GM12878 (cell line): ENCODE results near the gene STX1B. TPM values are rescaled to one million over a fixed set of nuclear protein-coding genes. Genes with fewer than 3 reads are reported as not detected.

ENCODE experiments used
- ATAC-seq: fragments of 200-7000 bp; cut with Tn5 transposase; 3 replicates; pipeline ENCODE4 v1.9.1; 2020; ENCODE audit warnings: mild to moderate bottlenecking, moderate library complexity
- BruUV-seq: library from RNA; stranded (reverse); fragments of 400-500 nt; replicated peaks from 2 replicates; lab custom pipeline; 2021; lab: Mats Ljungman, UMichigan
- CTCF ChIA-PET: fragments of 300-600 bp; sonication (Branson Sonifier 250); formaldehyde crosslinking; extraction: SDS; loops from one replicate; lab custom pipeline; 2021; ENCODE audit warnings: inconsistent platforms; lab: Yijun Ruan, JAX
- POLR2A ChIA-PET: fragments of 350-600 bp; formaldehyde crosslinking; extraction: SDS; loops from one replicate; lab custom pipeline; 2021; ENCODE audit warnings: inconsistent platforms; lab: Charles Lee
- RAD21 ChIA-PET: fragments of 300-600 bp; sonication (Branson Sonifier 250); formaldehyde crosslinking; loops from one replicate; lab custom pipeline; 2023; ENCODE audit warnings: antibody characterized with exemption; ENCODE audit not compliant: unreplicated experiment; lab: Charles Lee
- SMC1A ChIA-PET: fragments of 300-600 bp; sonication (Branson Sonifier 250); formaldehyde crosslinking; loops from one replicate; lab custom pipeline; 2023; ENCODE audit not compliant: unreplicated experiment, uncharacterized antibody; lab: Charles Lee
- DNase-seq: peaks from one replicate; pipeline ENCODE4 v3.0.0-alpha.2; 2011; ENCODE audit warnings: low read depth, low spot score
- FAIRE-seq: peaks from 3 replicates; lab custom pipeline; 2011; peaks lifted over from hg19 to GRCh38; lab: Jason Lieb, UNC
- H2AFZ ChIP-seq: 2 replicates; pipeline ENCODE4 v1.6.0; 2011; ENCODE audit warnings: low read depth, low read length, control low read depth; ENCODE audit not compliant: control insufficient read depth
- H3K27ac ChIP-seq: 2 replicates; pipeline ENCODE4 v1.5.1; 2011; ENCODE audit warnings: control low read depth; ENCODE audit not compliant: control insufficient read depth, insufficient read depth
- H3K27me3 ChIP-seq, 2 experiments: replicated peaks in 1 of 2; 2 replicates each; pipeline versions ENCODE4 v1.6.0 to v1.6.1; 2011; ENCODE audit warnings: low read length in 1 of 2; ENCODE audit not compliant: control insufficient read depth in 2 of 2, insufficient read depth in 2 of 2
- H3K36me3 ChIP-seq, 2 experiments: 2 replicates each; pipeline ENCODE4 v1.5.1; 2011; ENCODE audit warnings: low read length in 1 of 2; ENCODE audit not compliant: control insufficient read depth in 2 of 2, insufficient read depth in 2 of 2
- H3K4me1 ChIP-seq: 2 replicates; pipeline ENCODE4 v1.6.1; 2011; ENCODE audit warnings: mild to moderate bottlenecking, low read length, moderate library complexity, mixed read lengths; ENCODE audit not compliant: control insufficient read depth, insufficient read depth
- H3K4me2 ChIP-seq: 2 replicates; pipeline ENCODE4 v1.6.0; 2011; ENCODE audit warnings: control low read depth; ENCODE audit not compliant: control insufficient read depth, insufficient read depth
- H3K4me3 ChIP-seq: fragments of 200-600 bp; sonication (generic); 2 replicates; pipeline ENCODE4 v1.5.1; 2016
- H3K79me2 ChIP-seq: 2 replicates; pipeline ENCODE4 v1.6.0; 2011; ENCODE audit warnings: low read length; ENCODE audit not compliant: control insufficient read depth, insufficient read depth
- H3K9ac ChIP-seq: 2 replicates; pipeline ENCODE4 v1.8.0; 2011; ENCODE audit warnings: low read length, control low read depth, mixed read lengths; ENCODE audit not compliant: control insufficient read depth, insufficient read depth
- H3K9me3 ChIP-seq: replicated peaks from 3 replicates; pipeline ENCODE4 v1.5.1; 2011; ENCODE audit warnings: mild to moderate bottlenecking, low read length; ENCODE audit not compliant: control insufficient read depth, insufficient read depth
- H4K20me1 ChIP-seq: 2 replicates; pipeline ENCODE4 v1.6.0; 2011; ENCODE audit not compliant: control insufficient read depth, insufficient read depth
- BCL11A ChIP-seq: IDR thresholded peaks from 2 replicates; pipeline ENCODE4 v1.6.1; 2011; ENCODE audit warnings: low read depth, low read length
- CEBPB ChIP-seq, 2 experiments: fragments of 150-350 bp in 1 of 2; IDR thresholded peaks; 2 replicates each; pipeline ENCODE4 v1.6.1; 2012 to 2014; ENCODE audit warnings: low read depth in 2 of 2, low read length in 2 of 2, borderline replicate concordance in 1 of 2, inconsistent platforms in 1 of 2
- CREM ChIP-seq: IDR thresholded peaks from 2 replicates; pipeline ENCODE4 v1.6.1; 2014; ENCODE audit warnings: antibody characterized with exemption, low read depth
- ESRRA ChIP-seq: IDR thresholded peaks from 2 replicates; pipeline ENCODE4 v1.6.1; 2012; ENCODE audit warnings: mild to moderate bottlenecking, low read length, improper control_type of control experiment
- MEF2A ChIP-seq: IDR thresholded peaks from 2 replicates; pipeline ENCODE4 v1.6.1; 2011; ENCODE audit warnings: low read depth, mild to moderate bottlenecking, low read length, moderate library complexity; ENCODE audit not compliant: insufficient read depth
- NBN ChIP-seq: fragments of 450-650 bp; IDR thresholded peaks from 2 replicates; pipeline ENCODE4 v1.6.1; 2016
- PAX5 ChIP-seq: IDR thresholded peaks from 2 replicates; pipeline ENCODE4 v1.6.1; 2011; ENCODE audit warnings: low read depth, low read length, borderline replicate concordance
- SRF ChIP-seq, 2 experiments: IDR thresholded peaks; 2 replicates each; pipeline ENCODE4 v1.6.1; 2011; ENCODE audit warnings: low read depth in 2 of 2, low read length in 2 of 2, mild to moderate bottlenecking in 1 of 2, moderate library complexity in 1 of 2
- YY1 ChIP-seq: IDR thresholded peaks from 2 replicates; pipeline ENCODE4 v1.6.1; 2011; ENCODE audit warnings: low read depth, mild to moderate bottlenecking, low read length
- ZNF274 ChIP-seq: IDR thresholded peaks from one replicate; pipeline ENCODE4 v1.8.0; 2011; ENCODE audit not compliant: insufficient read length, insufficient read depth
- WGBS: methylation state at CpG from one replicate; pipeline ENCODE4 v1.1.6; 2016; ENCODE audit warnings: low lambda C conversion rate; ENCODE audit not compliant: insufficient replicate concordance, insufficient coverage; ENCODE audit errors: missing lambda C conversion rate; 5-methylcytosine and 5-hydroxymethylcytosine counted together
- in situ Hi-C: fragments of 300-500 bp; cut with MboI; formaldehyde crosslinking; loops from 9 replicates; pipeline ENCODE4 v1.14.3; 2018; ENCODE audit warnings: mixed read lengths
- intact Hi-C: fragments of 100-400 bp; cut with micrococcal nuclease; formaldehyde crosslinking; loops from one replicate; pipeline ENCODE4 v1.14.2; 2022; ENCODE audit not compliant: unreplicated experiment
- polyA plus RNA-seq, 11 experiments: library from polyadenylated mRNA; depleted of rRNA in 4 of 11; unstranded in 6 of 11; stranded (reverse) in 5 of 11; fragments of >200 nt; fragmentation: Nextera tagmentation in 4 of 11; fragmentation: Illumina TruSeq in 1 of 11; extraction: Ambion mirVana in 4 of 11; extraction: Trizol in 1 of 11; gene quantifications; 1 replicate in 1 of 11; 2 replicates in 10 of 11; pipeline versions ENCODE4 v1.2.1 to v1.2.3, GENCODE V29; 2011 to 2016; ENCODE audit warnings: inconsistent platforms in 2 of 11, missing spikeins in 2 of 11, low read depth in 1 of 11
- total RNA-seq, 4 experiments: library from RNA; depleted of rRNA in 3 of 4; stranded (reverse); fragments of >200 nt in 3 of 4; fragmentation: Illumina TruSeq in 1 of 4; extraction: Trizol in 1 of 4; gene quantifications; 2 replicates each; pipeline versions ENCODE4 v1.2.1 to v1.2.3, GENCODE V29; 2013 to 2021
- TF ChIP-seq, protein P1 (sequence below): fragments of 450-650 bp; IDR thresholded peaks from 2 replicates; pipeline ENCODE4 v1.6.1; 2017; ENCODE audit warnings: mild to moderate bottlenecking, low read depth, inconsistent platforms; ENCODE audit not compliant: poor library complexity, severe bottlenecking
- TF ChIP-seq, protein P2 (sequence below): IDR thresholded peaks from 2 replicates; pipeline ENCODE4 v1.6.1; 2012; ENCODE audit warnings: low read depth, low read length, improper control_type of control experiment
- TF ChIP-seq, protein P3 (sequence below): fragments of 450-650 bp; IDR thresholded peaks from 2 replicates; pipeline ENCODE4 v1.6.1; 2017; ENCODE audit warnings: mild to moderate bottlenecking
- TF ChIP-seq, protein P4 (sequence below): IDR thresholded peaks from 2 replicates; pipeline ENCODE4 v1.6.1; 2011; ENCODE audit warnings: low read depth, mild to moderate bottlenecking, low read length, moderate library complexity, borderline replicate concordance; ENCODE audit errors: extremely low read depth
- TF ChIP-seq, protein P5 (sequence below): IDR thresholded peaks from 2 replicates; pipeline ENCODE4 v1.6.1; 2012; ENCODE audit warnings: mild to moderate bottlenecking, low read depth, low read length

The STX1B gene
- total and polyA plus RNA-seq, 10 of the 15 experiments (the other 5 are each of a cell fraction or from before 2014, with no cell fraction given): 0.22 to 2.5 (median 1.1) TPM

DNA sequence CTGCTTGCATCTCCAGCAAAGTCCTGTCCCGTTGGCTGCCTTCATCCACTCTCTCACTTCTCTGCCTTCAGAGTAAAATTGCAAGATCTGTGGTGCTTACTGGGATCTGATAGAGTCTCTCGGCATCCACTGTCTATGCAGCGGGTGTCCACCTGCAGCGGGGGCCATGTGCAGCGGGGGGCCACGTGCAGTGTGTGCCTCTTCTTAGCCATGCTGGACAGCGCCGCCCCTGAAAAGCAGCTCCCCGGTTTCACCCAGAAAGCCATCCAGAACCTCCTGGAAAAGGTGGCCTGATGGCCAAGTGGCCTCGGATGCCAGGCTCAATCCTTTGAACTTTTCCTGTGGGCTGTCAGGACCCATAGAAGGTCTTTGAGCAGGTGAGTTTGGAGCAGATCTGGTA is 32.4 kb upstream of the STX1B start (continued):
- TF ChIP-seq, protein P1, sequence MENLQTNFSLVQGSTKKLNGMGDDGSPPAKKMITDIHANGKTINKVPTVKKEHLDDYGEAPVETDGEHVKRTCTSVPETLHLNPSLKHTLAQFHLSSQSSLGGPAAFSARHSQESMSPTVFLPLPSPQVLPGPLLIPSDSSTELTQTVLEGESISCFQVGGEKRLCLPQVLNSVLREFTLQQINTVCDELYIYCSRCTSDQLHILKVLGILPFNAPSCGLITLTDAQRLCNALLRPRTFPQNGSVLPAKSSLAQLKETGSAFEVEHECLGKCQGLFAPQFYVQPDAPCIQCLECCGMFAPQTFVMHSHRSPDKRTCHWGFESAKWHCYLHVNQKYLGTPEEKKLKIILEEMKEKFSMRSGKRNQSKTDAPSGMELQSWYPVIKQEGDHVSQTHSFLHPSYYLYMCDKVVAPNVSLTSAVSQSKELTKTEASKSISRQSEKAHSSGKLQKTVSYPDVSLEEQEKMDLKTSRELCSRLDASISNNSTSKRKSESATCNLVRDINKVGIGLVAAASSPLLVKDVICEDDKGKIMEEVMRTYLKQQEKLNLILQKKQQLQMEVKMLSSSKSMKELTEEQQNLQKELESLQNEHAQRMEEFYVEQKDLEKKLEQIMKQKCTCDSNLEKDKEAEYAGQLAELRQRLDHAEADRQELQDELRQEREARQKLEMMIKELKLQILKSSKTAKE: no peak
- no peak for TF ChIP-seq PAX5
- TF ChIP-seq BCL11A: no peak
- TF ChIP-seq CREM: no peak
- TF ChIP-seq, protein P2, sequence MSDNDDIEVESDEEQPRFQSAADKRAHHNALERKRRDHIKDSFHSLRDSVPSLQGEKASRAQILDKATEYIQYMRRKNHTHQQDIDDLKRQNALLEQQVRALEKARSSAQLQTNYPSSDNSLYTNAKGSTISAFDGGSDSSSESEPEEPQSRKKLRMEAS: no peak
- TF ChIP-seq ESRRA: no peak
- no peak for TF ChIP-seq CEBPB (IDR thresholded peaks at IDR 0.05; ENCODE audit: borderline replicate concordance in 1 of 2, low read depth in 2 of 2, low read length in 2 of 2)
- TF ChIP-seq, all 136 proteins: peak for 0

DNA sequence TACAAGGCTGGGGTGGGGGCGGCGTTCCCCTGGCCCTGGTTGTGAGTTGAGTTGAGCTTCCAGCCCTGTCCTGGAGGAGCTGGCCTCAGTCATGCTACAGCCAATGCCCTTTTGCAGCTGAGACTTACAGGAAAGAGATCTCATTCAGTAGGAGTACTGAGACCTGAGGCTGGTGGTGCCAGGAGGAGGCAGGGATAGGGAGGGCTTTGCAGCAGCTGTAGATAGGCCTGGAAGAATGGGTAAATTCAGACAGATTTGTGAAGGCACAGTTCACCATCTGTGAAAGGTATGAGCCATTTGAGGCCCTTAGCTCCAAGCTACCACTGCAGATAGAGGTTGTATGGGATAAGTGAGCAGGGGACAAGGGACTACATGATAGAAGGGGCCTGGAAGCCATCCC is 28.6 kb upstream of the STX1B start:
- BruUV-seq: no TSS peak
- ChIA-PET CTCF (no interaction called here), SMC1A (no interaction called here), POLR2A (interaction anchor here (0.6 kb wide), 2 partner anchors 107 to 154 kb away, joined by 3 to 4 read pairs; no protein-coding TSS in a partner anchor), RAD21 (no interaction called here)
- H3K27me3 ChIP-seq: no peaks in the 10 kb centered on the region
- H3K4me2 ChIP-seq: no peak overlapping the region
- intact Hi-C loops (no loop called here), in situ Hi-C loops (no loop called here)
- DNase-seq (no peak), ATAC-seq (no peak), FAIRE-seq (no peak)
- H3K79me2 ChIP-seq: peaks cover 4% of the 10 kb centered on the region
- H4K20me1 ChIP-seq: no peaks in the 10 kb centered on the region
- no peak overlapping the region for H3K9ac ChIP-seq
- H3K4me3 ChIP-seq: no peak overlapping the region
- H3K27ac ChIP-seq: no peak overlapping the region
- WGBS: 93% methylated on average over 2 of the region's 2 CpGs
- H3K36me3 ChIP-seq: peaks cover 1 to 17% of the 10 kb centered on the region in 2 experiments; a peak in 3 of 4 replicates
- H3K4me1 ChIP-seq: no peaks in the 10 kb centered on the region; the same call in 1 of the 2 replicates
- no peak overlapping the region for H2AFZ ChIP-seq
- H3K9me3 ChIP-seq: no peaks in the 10 kb centered on the region
- TF ChIP-seq MEF2A (no peak), SRF (IDR thresholded peaks at IDR 0.05; ENCODE audit: low read depth in 2 of 2, low read length in 2 of 2) (no peak), YY1 (no peak), ZNF274 (no peak), CEBPB (IDR thresholded peaks at IDR 0.05; ENCODE audit: borderline replicate concordance in 1 of 2, low read depth in 2 of 2, low read length in 2 of 2) (no peak), NBN (no peak)
- TF ChIP-seq, protein P3, sequence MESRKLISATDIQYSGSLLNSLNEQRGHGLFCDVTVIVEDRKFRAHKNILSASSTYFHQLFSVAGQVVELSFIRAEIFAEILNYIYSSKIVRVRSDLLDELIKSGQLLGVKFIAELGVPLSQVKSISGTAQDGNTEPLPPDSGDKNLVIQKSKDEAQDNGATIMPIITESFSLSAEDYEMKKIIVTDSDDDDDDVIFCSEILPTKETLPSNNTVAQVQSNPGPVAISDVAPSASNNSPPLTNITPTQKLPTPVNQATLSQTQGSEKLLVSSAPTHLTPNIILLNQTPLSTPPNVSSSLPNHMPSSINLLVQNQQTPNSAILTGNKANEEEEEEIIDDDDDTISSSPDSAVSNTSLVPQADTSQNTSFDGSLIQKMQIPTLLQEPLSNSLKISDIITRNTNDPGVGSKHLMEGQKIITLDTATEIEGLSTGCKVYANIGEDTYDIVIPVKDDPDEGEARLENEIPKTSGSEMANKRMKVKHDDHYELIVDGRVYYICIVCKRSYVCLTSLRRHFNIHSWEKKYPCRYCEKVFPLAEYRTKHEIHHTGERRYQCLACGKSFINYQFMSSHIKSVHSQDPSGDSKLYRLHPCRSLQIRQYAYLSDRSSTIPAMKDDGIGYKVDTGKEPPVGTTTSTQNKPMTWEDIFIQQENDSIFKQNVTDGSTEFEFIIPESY: no peak
- TF ChIP-seq, protein P4, sequence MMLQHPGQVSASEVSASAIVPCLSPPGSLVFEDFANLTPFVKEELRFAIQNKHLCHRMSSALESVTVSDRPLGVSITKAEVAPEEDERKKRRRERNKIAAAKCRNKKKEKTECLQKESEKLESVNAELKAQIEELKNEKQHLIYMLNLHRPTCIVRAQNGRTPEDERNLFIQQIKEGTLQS: no peak
- TF ChIP-seq, protein P5, sequence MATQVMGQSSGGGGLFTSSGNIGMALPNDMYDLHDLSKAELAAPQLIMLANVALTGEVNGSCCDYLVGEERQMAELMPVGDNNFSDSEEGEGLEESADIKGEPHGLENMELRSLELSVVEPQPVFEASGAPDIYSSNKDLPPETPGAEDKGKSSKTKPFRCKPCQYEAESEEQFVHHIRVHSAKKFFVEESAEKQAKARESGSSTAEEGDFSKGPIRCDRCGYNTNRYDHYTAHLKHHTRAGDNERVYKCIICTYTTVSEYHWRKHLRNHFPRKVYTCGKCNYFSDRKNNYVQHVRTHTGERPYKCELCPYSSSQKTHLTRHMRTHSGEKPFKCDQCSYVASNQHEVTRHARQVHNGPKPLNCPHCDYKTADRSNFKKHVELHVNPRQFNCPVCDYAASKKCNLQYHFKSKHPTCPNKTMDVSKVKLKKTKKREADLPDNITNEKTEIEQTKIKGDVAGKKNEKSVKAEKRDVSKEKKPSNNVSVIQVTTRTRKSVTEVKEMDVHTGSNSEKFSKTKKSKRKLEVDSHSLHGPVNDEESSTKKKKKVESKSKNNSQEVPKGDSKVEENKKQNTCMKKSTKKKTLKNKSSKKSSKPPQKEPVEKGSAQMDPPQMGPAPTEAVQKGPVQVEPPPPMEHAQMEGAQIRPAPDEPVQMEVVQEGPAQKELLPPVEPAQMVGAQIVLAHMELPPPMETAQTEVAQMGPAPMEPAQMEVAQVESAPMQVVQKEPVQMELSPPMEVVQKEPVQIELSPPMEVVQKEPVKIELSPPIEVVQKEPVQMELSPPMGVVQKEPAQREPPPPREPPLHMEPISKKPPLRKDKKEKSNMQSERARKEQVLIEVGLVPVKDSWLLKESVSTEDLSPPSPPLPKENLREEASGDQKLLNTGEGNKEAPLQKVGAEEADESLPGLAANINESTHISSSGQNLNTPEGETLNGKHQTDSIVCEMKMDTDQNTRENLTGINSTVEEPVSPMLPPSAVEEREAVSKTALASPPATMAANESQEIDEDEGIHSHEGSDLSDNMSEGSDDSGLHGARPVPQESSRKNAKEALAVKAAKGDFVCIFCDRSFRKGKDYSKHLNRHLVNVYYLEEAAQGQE: no peak
